ENCODE data around the gene RPL13. TPM values are rescaled to one million over a fixed set of nuclear protein-coding genes. Genes with fewer than 3 reads are reported as not detected.

The RPL13 gene
- polyA plus RNA-seq, 3 donors = 1,251 to 2,437 (median 1,329) TPM

DNA sequence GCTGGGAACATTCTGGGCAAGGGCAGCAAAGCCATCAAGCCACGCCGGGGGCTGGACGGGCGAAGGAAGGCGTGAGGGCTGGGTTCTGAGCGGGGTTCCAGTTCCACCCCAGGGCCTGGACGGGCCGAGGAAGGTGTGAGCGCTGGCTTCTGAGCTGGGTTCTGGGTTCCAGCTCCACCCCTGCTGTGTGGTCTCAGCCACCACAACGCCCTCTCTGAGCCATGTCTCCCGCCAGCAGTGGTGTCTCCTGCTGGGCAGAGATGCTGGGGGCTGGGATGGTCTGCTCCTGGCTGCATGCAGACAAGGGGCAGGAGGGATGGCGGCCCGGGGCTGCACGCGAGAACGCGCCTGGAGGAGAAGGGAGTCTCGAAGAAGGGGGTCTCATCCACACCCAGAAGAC, 11.2 kb downstream of the RPL13 start:
- H3K36me3 ChIP-seq (replicated peaks in 1 of 2; ENCODE audit: control insufficient read depth in 1 of 2, insufficient read depth in 2 of 2, low read length in 2 of 2) = no peaks in the 10 kb centered on the region
- TF ChIP-seq, protein P1, sequence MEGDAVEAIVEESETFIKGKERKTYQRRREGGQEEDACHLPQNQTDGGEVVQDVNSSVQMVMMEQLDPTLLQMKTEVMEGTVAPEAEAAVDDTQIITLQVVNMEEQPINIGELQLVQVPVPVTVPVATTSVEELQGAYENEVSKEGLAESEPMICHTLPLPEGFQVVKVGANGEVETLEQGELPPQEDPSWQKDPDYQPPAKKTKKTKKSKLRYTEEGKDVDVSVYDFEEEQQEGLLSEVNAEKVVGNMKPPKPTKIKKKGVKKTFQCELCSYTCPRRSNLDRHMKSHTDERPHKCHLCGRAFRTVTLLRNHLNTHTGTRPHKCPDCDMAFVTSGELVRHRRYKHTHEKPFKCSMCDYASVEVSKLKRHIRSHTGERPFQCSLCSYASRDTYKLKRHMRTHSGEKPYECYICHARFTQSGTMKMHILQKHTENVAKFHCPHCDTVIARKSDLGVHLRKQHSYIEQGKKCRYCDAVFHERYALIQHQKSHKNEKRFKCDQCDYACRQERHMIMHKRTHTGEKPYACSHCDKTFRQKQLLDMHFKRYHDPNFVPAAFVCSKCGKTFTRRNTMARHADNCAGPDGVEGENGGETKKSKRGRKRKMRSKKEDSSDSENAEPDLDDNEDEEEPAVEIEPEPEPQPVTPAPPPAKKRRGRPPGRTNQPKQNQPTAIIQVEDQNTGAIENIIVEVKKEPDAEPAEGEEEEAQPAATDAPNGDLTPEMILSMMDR (IDR thresholded peaks at IDR 0.05) = no peak
- H3K4me1 ChIP-seq (ENCODE audit: control insufficient read depth in 1 of 2, insufficient read depth in 2 of 2, low read length in 2 of 2) = peaks cover 10 to 20% of the 10 kb centered on the region in 2 donors
- Mint-ChIP-seq H3K4me3 (peak overlapping the region in 1 of 2 donors; percentile 31), H3K27me3 (ENCODE audit: low read depth in 3 of 3) (peaks cover 33 to 47% (median 33%) of the 10 kb centered on the region in 3 donors), H3K9me3 (peaks cover 0 to 2% (median 0%) of the 10 kb centered on the region in 7 donors), H3K36me3 (peaks cover 3 to 5% of the 10 kb centered on the region in 2 donors), H3K4me1 (peaks cover 12% of the 10 kb centered on the region), H3K27ac (no peak overlapping the region)
- no peak overlapping the region for H2AFZ ChIP-seq (ENCODE audit: insufficient read depth, low read depth, low read length, poor library complexity, severe bottlenecking)
- no peaks in the 10 kb centered on the region for H3K79me2 ChIP-seq (ENCODE audit: insufficient read depth, low read length)
- no peak overlapping the region for H3K4me2 ChIP-seq (replicated peaks; ENCODE audit: extremely low read depth, low read length, poor library complexity, severe bottlenecking)
- peaks cover 15 to 31% of the 10 kb centered on the region in 2 donors for H3K27me3 ChIP-seq (ENCODE audit: control insufficient read depth in 2 of 2, insufficient read depth in 2 of 2, low read length in 2 of 2)
- no peak overlapping the region for H3K9ac ChIP-seq (ENCODE audit: insufficient read depth, low read length, poor library complexity, severe bottlenecking)
- DNase-seq = no peak
- H4K20me1 ChIP-seq (ENCODE audit: insufficient read depth, low read length) = no peaks in the 10 kb centered on the region
- no peak overlapping the region for H3K4me3 ChIP-seq (replicated peaks in 1 of 3; ENCODE audit: low read depth in 2 of 3, low read length in 3 of 3)
- intact Hi-C loops (cut with micrococcal nuclease) = loop anchor here in 1 of 2 donors (10.0 kb wide), 1 partner anchor 73 kb away; no protein-coding TSS in a partner anchor
- no peaks in the 10 kb centered on the region for H3K9me3 ChIP-seq (replicated peaks in 1 of 2; ENCODE audit: control insufficient read depth in 1 of 2, insufficient read depth in 1 of 2, low read length in 2 of 2)
- WGBS (ENCODE audit: insufficient coverage) = 88% methylated on average over 17 of the region's 18 CpGs
- no peak overlapping the region for H3K27ac ChIP-seq (ENCODE audit: low read depth in 1 of 2, low read length in 2 of 2)

DNA sequence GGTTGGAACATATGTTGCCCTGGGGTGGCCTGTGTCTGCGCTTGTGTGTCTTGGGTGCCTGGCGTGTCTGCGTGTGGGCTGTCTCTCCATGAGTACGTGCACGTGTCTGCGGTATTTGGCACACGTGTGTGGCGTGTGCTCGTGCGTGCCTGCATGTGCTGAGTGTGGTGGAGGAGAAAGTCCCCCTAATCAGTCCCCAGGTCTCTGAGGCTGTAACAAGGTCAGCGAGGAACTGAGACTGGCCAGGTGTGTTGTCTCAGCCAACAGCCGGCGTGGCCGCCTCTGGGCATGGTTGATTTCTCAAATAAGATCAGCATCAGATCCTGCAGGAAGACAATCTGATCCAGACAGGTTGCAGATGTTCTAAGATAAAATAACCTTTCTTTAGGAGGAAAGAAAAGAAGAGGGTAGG, 11.6 kb downstream of the RPL13 start:
- H3K27ac Mint-ChIP-seq = no peak overlapping the region
- H3K9me3 Mint-ChIP-seq = peaks cover 0 to 2% (median 0%) of the 10 kb centered on the region in 7 donors
- Histone ChIP-seq H3K9ac (ENCODE audit: insufficient read depth, low read length, poor library complexity, severe bottlenecking) (no peak overlapping the region), H3K4me2 (replicated peaks; ENCODE audit: extremely low read depth, low read length, poor library complexity, severe bottlenecking) (no peak overlapping the region), H3K4me1 (ENCODE audit: control insufficient read depth in 1 of 2, insufficient read depth in 2 of 2, low read length in 2 of 2) (peaks cover 10 to 20% of the 10 kb centered on the region in 2 donors), H3K27ac (ENCODE audit: low read depth in 1 of 2, low read length in 2 of 2) (no peak overlapping the region), H3K36me3 (replicated peaks in 1 of 2; ENCODE audit: control insufficient read depth in 1 of 2, insufficient read depth in 2 of 2, low read length in 2 of 2) (no peaks in the 10 kb centered on the region), H3K79me2 (ENCODE audit: insufficient read depth, low read length) (no peaks in the 10 kb centered on the region), H4K20me1 (ENCODE audit: insufficient read depth, low read length) (no peaks in the 10 kb centered on the region), H3K27me3 (ENCODE audit: control insufficient read depth in 2 of 2, insufficient read depth in 2 of 2, low read length in 2 of 2) (peaks cover 15 to 35% of the 10 kb centered on the region in 2 donors), H3K4me3 (replicated peaks in 1 of 3; ENCODE audit: low read depth in 2 of 3, low read length in 3 of 3) (no peak overlapping the region), H3K9me3 (replicated peaks in 1 of 2; ENCODE audit: control insufficient read depth in 1 of 2, insufficient read depth in 1 of 2, low read length in 2 of 2) (no peaks in the 10 kb centered on the region), H2AFZ (ENCODE audit: insufficient read depth, low read depth, low read length, poor library complexity, severe bottlenecking) (no peak overlapping the region)
- 19% methylated on average over 14 of the region's 14 CpGs for whole genome bisulfite sequencing (ENCODE audit: insufficient coverage)
- H3K27me3 Mint-ChIP-seq (ENCODE audit: low read depth in 3 of 3) = peaks cover 38 to 52% (median 38%) of the 10 kb centered on the region in 3 donors
- DNase-seq = no peak
- intact Hi-C loops (cut with micrococcal nuclease) = loop anchor here in 1 of 2 donors (10.0 kb wide), 1 partner anchor 73 kb away; no protein-coding TSS in a partner anchor
- H3K4me1 Mint-ChIP-seq = peaks cover 12% of the 10 kb centered on the region
- peak overlapping the region in 1 of 2 donors; percentile 42 for H3K4me3 Mint-ChIP-seq
- TF ChIP-seq, protein P1 (IDR thresholded peaks at IDR 0.05) = no peak
- peaks cover 3 to 5% of the 10 kb centered on the region in 2 donors for H3K36me3 Mint-ChIP-seq
